Measurements from ENCODE around the gene WEE1. TPM values are rescaled to one million over a fixed set of nuclear protein-coding genes. Genes with fewer than 3 reads are reported as not detected.

Gene WEE1
- total and polyA plus RNA-seq, 10 of the 15 experiments (the other 5 are each of a cell fraction or from before 2014, with no cell fraction given) = 13.8 to 69.5 (median 45.4) TPM

- TF ChIP-seq MEF2A (IDR thresholded peaks at IDR 0.05; ENCODE audit: insufficient read depth, low read depth, low read length) = peak; percentile 39; the same call in 1 of the 2 replicates
- TF ChIP-seq PRDM15 (CRISPR knock-in tag; IDR thresholded peaks at IDR 0.05) = no peak
- TF ChIP-seq CHD4 (IDR thresholded peaks at IDR 0.05) = no peak
- no peak for TF ChIP-seq ZNF274 (IDR thresholded peaks at IDR 0.05; ENCODE audit: insufficient read depth, insufficient read length)
- TF ChIP-seq TBL1XR1 (IDR thresholded peaks at IDR 0.05; ENCODE audit: low read depth, low read length) = no peak; the same call in 1 of the 2 replicates
- TF ChIP-seq DPF2 (IDR thresholded peaks at IDR 0.05) = peak; percentile 56; the same call in 1 of the 2 replicates
- TF ChIP-seq E2F4 (IDR thresholded peaks at IDR 0.05; ENCODE audit: low read depth, low read length) = no peak
- no peak for TF ChIP-seq REST (IDR thresholded peaks at IDR 0.05; ENCODE audit: low read depth, low read length)
- TF ChIP-seq, protein P1, sequence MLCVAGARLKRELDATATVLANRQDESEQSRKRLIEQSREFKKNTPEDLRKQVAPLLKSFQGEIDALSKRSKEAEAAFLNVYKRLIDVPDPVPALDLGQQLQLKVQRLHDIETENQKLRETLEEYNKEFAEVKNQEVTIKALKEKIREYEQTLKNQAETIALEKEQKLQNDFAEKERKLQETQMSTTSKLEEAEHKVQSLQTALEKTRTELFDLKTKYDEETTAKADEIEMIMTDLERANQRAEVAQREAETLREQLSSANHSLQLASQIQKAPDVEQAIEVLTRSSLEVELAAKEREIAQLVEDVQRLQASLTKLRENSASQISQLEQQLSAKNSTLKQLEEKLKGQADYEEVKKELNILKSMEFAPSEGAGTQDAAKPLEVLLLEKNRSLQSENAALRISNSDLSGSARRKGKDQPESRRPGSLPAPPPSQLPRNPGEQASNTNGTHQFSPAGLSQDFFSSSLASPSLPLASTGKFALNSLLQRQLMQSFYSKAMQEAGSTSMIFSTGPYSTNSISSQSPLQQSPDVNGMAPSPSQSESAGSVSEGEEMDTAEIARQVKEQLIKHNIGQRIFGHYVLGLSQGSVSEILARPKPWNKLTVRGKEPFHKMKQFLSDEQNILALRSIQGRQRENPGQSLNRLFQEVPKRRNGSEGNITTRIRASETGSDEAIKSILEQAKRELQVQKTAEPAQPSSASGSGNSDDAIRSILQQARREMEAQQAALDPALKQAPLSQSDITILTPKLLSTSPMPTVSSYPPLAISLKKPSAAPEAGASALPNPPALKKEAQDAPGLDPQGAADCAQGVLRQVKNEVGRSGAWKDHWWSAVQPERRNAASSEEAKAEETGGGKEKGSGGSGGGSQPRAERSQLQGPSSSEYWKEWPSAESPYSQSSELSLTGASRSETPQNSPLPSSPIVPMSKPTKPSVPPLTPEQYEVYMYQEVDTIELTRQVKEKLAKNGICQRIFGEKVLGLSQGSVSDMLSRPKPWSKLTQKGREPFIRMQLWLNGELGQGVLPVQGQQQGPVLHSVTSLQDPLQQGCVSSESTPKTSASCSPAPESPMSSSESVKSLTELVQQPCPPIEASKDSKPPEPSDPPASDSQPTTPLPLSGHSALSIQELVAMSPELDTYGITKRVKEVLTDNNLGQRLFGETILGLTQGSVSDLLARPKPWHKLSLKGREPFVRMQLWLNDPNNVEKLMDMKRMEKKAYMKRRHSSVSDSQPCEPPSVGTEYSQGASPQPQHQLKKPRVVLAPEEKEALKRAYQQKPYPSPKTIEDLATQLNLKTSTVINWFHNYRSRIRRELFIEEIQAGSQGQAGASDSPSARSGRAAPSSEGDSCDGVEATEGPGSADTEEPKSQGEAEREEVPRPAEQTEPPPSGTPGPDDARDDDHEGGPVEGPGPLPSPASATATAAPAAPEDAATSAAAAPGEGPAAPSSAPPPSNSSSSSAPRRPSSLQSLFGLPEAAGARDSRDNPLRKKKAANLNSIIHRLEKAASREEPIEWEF (IDR thresholded peaks at IDR 0.05; ENCODE audit: insufficient replicate concordance, low read depth, low read length) = no peak
- no peak for TF ChIP-seq NFXL1 (IDR thresholded peaks at IDR 0.05; ENCODE audit: borderline replicate concordance)
- no peak for TF ChIP-seq ATF3 (IDR thresholded peaks at IDR 0.05; ENCODE audit: borderline replicate concordance, extremely low read depth, low read depth, low read length)
- no peak for TF ChIP-seq MTA3 (IDR thresholded peaks at IDR 0.05; ENCODE audit: borderline replicate concordance, low read length)
- no peak for TF ChIP-seq BMI1 (IDR thresholded peaks at IDR 0.05; ENCODE audit: borderline replicate concordance)
- TF ChIP-seq RFX5 (IDR thresholded peaks at IDR 0.05; ENCODE audit: low read depth, low read length) = 0 out of 2 replicates have a peak, but pooled peaks have one; percentile 18
- TF ChIP-seq SMARCA5 (IDR thresholded peaks at IDR 0.05) = no peak
Observed at GRCh38 chr11:9565822-9566560, 7.5 kb upstream of the WEE1 start (continued).

Data from GM12878 (cell line).